PC-9 (cell line): ENCODE data around the gene HERPUD2. TPM values are rescaled to one million over a fixed set of nuclear protein-coding genes. Genes with fewer than 3 reads are reported as not detected.

ENCODE experiments used
- BruUV-seq: library from RNA; stranded (reverse); fragments of 400-500 nt; replicated peaks from 2 replicates; lab custom pipeline; 2021; lab: Mats Ljungman, UMichigan
- CTCF ChIA-PET: fragments of 300-600 bp; sonication (Branson Sonifier 250); formaldehyde crosslinking; loops from one replicate; lab custom pipeline; 2022; ENCODE audit warnings: antibody characterized with exemption; lab: Charles Lee
- POLR2A ChIA-PET: fragments of 300-600 bp; sonication (Branson Sonifier 250); formaldehyde crosslinking; loops from one replicate; lab custom pipeline; 2022; ENCODE audit warnings: antibody characterized with exemption; ENCODE audit not compliant: unreplicated experiment; lab: Charles Lee
- DNase-seq, 2 experiments: peaks; one replicate each; pipeline versions ENCODE4 v3.0.0 to v3.0.0-alpha.2; 2015 to 2022; ENCODE audit warnings: mixed read lengths in 1 of 2
- H2AFZ ChIP-seq: fragments of 200-600 bp; sonication (generic); 2 replicates; pipeline ENCODE4 v1.8.1; 2017; ENCODE audit warnings: antibody characterized with exemption
- H3F3A ChIP-seq: fragments of 200-600 bp; sonication (generic); 2 replicates; pipeline ENCODE4 v1.8.1; 2017; ENCODE audit warnings: antibody characterized with exemption, mild to moderate bottlenecking, low read depth; ENCODE audit not compliant: insufficient read depth
- H3K27ac ChIP-seq: fragments of 200-600 bp; sonication (generic); 2 replicates; pipeline ENCODE4 v1.6.1; 2016; ENCODE audit warnings: mixed run types
- H3K27me3 ChIP-seq: fragments of 200-600 bp; sonication (generic); 2 replicates; pipeline ENCODE4 v1.6.1; 2016; ENCODE audit warnings: low read depth, mixed run types; ENCODE audit not compliant: insufficient read depth
- H3K36me3 ChIP-seq: fragments of 200-600 bp; sonication (generic); 2 replicates; pipeline ENCODE4 v1.6.1; 2016; ENCODE audit warnings: low read depth, mixed run types
- H3K4me1 ChIP-seq: fragments of 200-600 bp; sonication (generic); replicated peaks from 2 replicates; pipeline ENCODE4 v1.6.1; 2016; ENCODE audit warnings: mixed run types; ENCODE audit not compliant: insufficient read depth
- H3K4me2 ChIP-seq: fragments of 200-600 bp; sonication (generic); 2 replicates; pipeline ENCODE4 v1.6.1; 2017; ENCODE audit warnings: mixed run types
- H3K4me3 ChIP-seq: fragments of 200-600 bp; sonication (generic); 2 replicates; pipeline ENCODE4 v1.6.1; 2016; ENCODE audit warnings: mixed run types
- H3K79me2 ChIP-seq: fragments of 200-600 bp; sonication (generic); 2 replicates; pipeline ENCODE4 v1.6.1; 2017; ENCODE audit warnings: low read depth, mixed run types
- H3K9me2 ChIP-seq: fragments of 200-600 bp; sonication (generic); 2 replicates; pipeline ENCODE4 v1.8.1; 2017; ENCODE audit warnings: mild to moderate bottlenecking; ENCODE audit not compliant: insufficient read depth
- H3K9me3 ChIP-seq: fragments of 200-600 bp; sonication (generic); 2 replicates; pipeline ENCODE4 v1.8.1; 2016; ENCODE audit warnings: low read depth; ENCODE audit not compliant: insufficient read depth
- H4K20me1 ChIP-seq: fragments of 200-600 bp; sonication (generic); 2 replicates; pipeline ENCODE4 v1.8.1; 2017; ENCODE audit not compliant: insufficient read depth
- CTCF ChIP-seq: fragments of 200-600 bp; sonication (generic); conservative IDR thresholded peaks from 2 replicates; pipeline ENCODE4 v1.6.1; 2017; ENCODE audit warnings: mixed run types, antibody characterized with exemption, mild to moderate bottlenecking, moderate library complexity
- EZH2 ChIP-seq: fragments of 200-600 bp; sonication (generic); IDR thresholded peaks from 2 replicates; pipeline ENCODE4 v1.8.0; 2017; ENCODE audit warnings: antibody characterized with exemption, low read depth
- intact Hi-C: fragments of 100-400 bp; cut with micrococcal nuclease; formaldehyde crosslinking; loops from one replicate; pipeline ENCODE4 v1.10.0; 2022; ENCODE audit not compliant: unreplicated experiment
- total RNA-seq: library from RNA; stranded (reverse); gene quantifications from 2 replicates; pipeline ENCODE4 v1.2.3, GENCODE V29; 2021

HERPUD2 gene
- total RNA-seq, 1 experiment from 2014 or later, result 53.4 TPM

GRCh38 chr7:35712563-35713226 is 17.8 kb upstream of the HERPUD2 start:
- no peak overlapping the region for H3K4me2 ChIP-seq
- H3K9me3 ChIP-seq, result no peaks in the 10 kb centered on the region
- H3F3A ChIP-seq, result no peaks in the 10 kb centered on the region
- DNase-seq, result no peak
- H3K4me1 ChIP-seq, result peaks cover 9% of the 10 kb centered on the region; the same call in 1 of the 2 replicates
- no TSS peak for BruUV-seq
- H3K9me2 ChIP-seq, result no peaks in the 10 kb centered on the region
- ChIA-PET CTCF (interaction anchor here (1.4 kb wide), 1 partner anchor 194 kb away, joined by 5 read pairs; no protein-coding TSS in a partner anchor), POLR2A (no interaction called here)
- H3K36me3 ChIP-seq, result no peaks in the 10 kb centered on the region
- H3K27ac ChIP-seq, result no peak overlapping the region
- no peak overlapping the region for H2AFZ ChIP-seq
- H4K20me1 ChIP-seq, result no peaks in the 10 kb centered on the region
- TF ChIP-seq EZH2, result no peak
- no peak for TF ChIP-seq CTCF
- no peaks in the 10 kb centered on the region for H3K27me3 ChIP-seq
- intact Hi-C loops, result no loop called here
- H3K79me2 ChIP-seq, result no peaks in the 10 kb centered on the region
- H3K4me3 ChIP-seq, result no peak overlapping the region

- H3F3A ChIP-seq, result no peaks in the 10 kb centered on the region
- no TSS peak for BruUV-seq
- no peaks in the 10 kb centered on the region for H3K36me3 ChIP-seq
- TF ChIP-seq CTCF (no peak), EZH2 (no peak)
- DNase-seq, result peak in 1 of 2 experiments; percentile 85
- H3K4me3 ChIP-seq, result no peak overlapping the region
- H3K9me2 ChIP-seq, result no peaks in the 10 kb centered on the region
- H2AFZ ChIP-seq, result no peak overlapping the region
- H3K4me2 ChIP-seq, result no peak overlapping the region; the same call in 1 of the 2 replicates
- POLR2A ChIA-PET, result interaction anchor here (0.6 to 0.7 kb wide), 2 partner anchors 93 to 398 kb away, joined by 3 to 4 read pairs; partner anchors contain the start of gene SEPTIN7
- no peaks in the 10 kb centered on the region for H4K20me1 ChIP-seq
- H3K27me3 ChIP-seq, result no peaks in the 10 kb centered on the region
- CTCF ChIA-PET, result no interaction called here
- no peaks in the 10 kb centered on the region for H3K9me3 ChIP-seq
- H3K4me1 ChIP-seq, result peaks cover 16% of the 10 kb centered on the region
- no peak overlapping the region for H3K27ac ChIP-seq
- H3K79me2 ChIP-seq, result no peaks in the 10 kb centered on the region
- intact Hi-C loops, result loop anchor here (1.0 kb wide), 1 partner anchor 10 kb away; no protein-coding TSS in a partner anchor
Observed at GRCh38 chr7:35707422-35707821, 12.5 kb upstream of the HERPUD2 start.

- DNase-seq, result no peak
- Histone ChIP-seq H3K79me2 (no peaks in the 10 kb centered on the region), H3K4me1 (peaks cover 16% of the 10 kb centered on the region), H3K9me2 (no peaks in the 10 kb centered on the region), H3K4me2 (no peak overlapping the region), H2AFZ (no peak overlapping the region), H3K36me3 (no peaks in the 10 kb centered on the region), H3F3A (no peaks in the 10 kb centered on the region; the same call in 1 of the 2 replicates), H3K27ac (no peak overlapping the region), H3K4me3 (no peak overlapping the region), H4K20me1 (no peaks in the 10 kb centered on the region), H3K9me3 (no peaks in the 10 kb centered on the region), H3K27me3 (no peaks in the 10 kb centered on the region)
- TF ChIP-seq CTCF (no peak), EZH2 (no peak)
- CTCF ChIA-PET, result no interaction called here
- no TSS peak for BruUV-seq
- intact Hi-C loops, result no loop called here
- POLR2A ChIA-PET, result no interaction called here
Observed at GRCh38 chr7:35705932-35706461, 11.1 kb upstream of the HERPUD2 start.
